HAP-1 (cell line): ENCODE results near the gene RUNX1.

Source experiments
- DNase-seq, 2 experiments: peaks; one replicate each; pipeline ENCODE4 v3.0.0-alpha.2; 2016 to 2020; ENCODE audit warnings: low spot score in 2 of 2
- H3K27me3 ChIP-seq: fragments of 250-450 bp; sonication (Bioruptor Pico); 2 replicates; pipeline ENCODE4 v1.5.1; 2020; ENCODE audit warnings: low read depth, mild to moderate bottlenecking, moderate library complexity
- H3K36me3 ChIP-seq: fragments of 250-450 bp; sonication (Bioruptor Pico); replicated peaks from 2 replicates; pipeline ENCODE4 v1.5.1; 2020; ENCODE audit warnings: mild to moderate bottlenecking
- H3K4me1 ChIP-seq: fragments of 250-450 bp; sonication (Bioruptor Pico); 2 replicates; pipeline ENCODE4 v1.5.1; 2020; ENCODE audit warnings: mild to moderate bottlenecking
- H3K4me3 ChIP-seq: fragments of 250-450 bp; sonication (Bioruptor Pico); 2 replicates; pipeline ENCODE4 v1.5.1; 2020; ENCODE audit warnings: mild to moderate bottlenecking, moderate library complexity
- H3K9me3 ChIP-seq: fragments of 250-450 bp; sonication (Bioruptor Pico); 2 replicates; pipeline ENCODE4 v1.5.1; 2020; ENCODE audit warnings: mild to moderate bottlenecking, moderate library complexity
- in situ Hi-C: fragments of 300-500 bp; cut with MboI; formaldehyde crosslinking; loops from 3 replicates; pipeline ENCODE4 v1.14.3; 2020; ENCODE audit warnings: low sequenced_read_pairs, inconsistent platforms, mixed read lengths

RUNX1 gene

GRCh38 chr21:34880401-34880800 is 168.7 kb downstream of the RUNX1 start:
- H3K27me3 ChIP-seq, result no peaks in the 10 kb centered on the region
- H3K4me1 ChIP-seq, result peaks cover 31% of the 10 kb centered on the region
- no peak for DNase-seq
- no peaks in the 10 kb centered on the region for H3K9me3 ChIP-seq
- H3K36me3 ChIP-seq, result peaks cover 3% of the 10 kb centered on the region; the same call in 1 of the 2 replicates
- in situ Hi-C loops, result loop anchor here (10.0 to 25.0 kb wide), 4 partner anchors 64 to 957 kb away; partner anchors contain the start of gene RCAN1
- H3K4me3 ChIP-seq, result no peak overlapping the region

DNA sequence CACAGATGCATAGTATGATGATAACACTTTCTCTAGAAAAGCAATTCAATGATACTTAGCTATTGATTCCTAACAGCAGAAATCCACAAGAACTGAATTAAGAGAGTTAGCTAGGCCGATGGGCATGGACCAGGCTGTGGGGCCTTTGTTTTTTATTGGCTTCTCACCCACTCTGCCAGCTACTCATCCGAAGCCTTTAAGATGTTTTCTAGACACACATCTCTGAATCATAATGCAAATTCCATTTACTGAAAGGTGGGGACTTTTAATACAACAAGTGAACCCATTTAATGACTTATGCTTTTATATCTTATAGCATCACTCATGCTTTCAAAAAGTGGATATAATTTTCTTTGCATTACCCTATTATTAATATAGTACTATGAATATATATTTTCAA is 170.2 kb downstream of the RUNX1 start:
- Histone ChIP-seq H3K4me1 (peaks cover 19% of the 10 kb centered on the region), H3K9me3 (no peaks in the 10 kb centered on the region), H3K4me3 (no peak overlapping the region), H3K36me3 (peaks cover 3% of the 10 kb centered on the region; the same call in 1 of the 2 replicates), H3K27me3 (no peaks in the 10 kb centered on the region)
- DNase-seq, result no peak
- in situ Hi-C loops, result loop anchor here (25.0 kb wide), 2 partner anchors 267 to 958 kb away; partner anchors contain the start of gene RCAN1

DNA sequence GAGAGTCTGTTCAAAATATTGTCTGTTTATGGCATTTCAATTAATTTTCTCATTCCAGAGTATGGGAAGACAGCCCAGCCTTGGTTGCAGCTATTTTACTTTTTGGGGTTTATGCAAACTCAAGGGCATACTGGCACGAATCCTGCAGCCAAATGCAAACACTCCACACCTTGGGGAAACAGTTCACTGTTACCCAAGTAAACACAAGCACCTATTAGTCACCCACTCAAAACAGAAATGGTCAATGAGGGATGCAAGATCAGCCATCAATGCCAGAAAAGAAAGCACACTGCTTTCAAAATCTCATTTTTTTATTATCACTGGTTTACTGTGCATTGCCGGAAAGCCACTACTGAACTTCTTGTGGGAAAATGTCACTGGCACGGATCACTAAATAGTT is 170.6 kb downstream of the RUNX1 start:
- H3K27me3 ChIP-seq, result no peaks in the 10 kb centered on the region
- in situ Hi-C loops, result loop anchor here (25.0 kb wide), 2 partner anchors 266 to 959 kb away; partner anchors contain the start of gene RCAN1
- no peak for DNase-seq

DNA sequence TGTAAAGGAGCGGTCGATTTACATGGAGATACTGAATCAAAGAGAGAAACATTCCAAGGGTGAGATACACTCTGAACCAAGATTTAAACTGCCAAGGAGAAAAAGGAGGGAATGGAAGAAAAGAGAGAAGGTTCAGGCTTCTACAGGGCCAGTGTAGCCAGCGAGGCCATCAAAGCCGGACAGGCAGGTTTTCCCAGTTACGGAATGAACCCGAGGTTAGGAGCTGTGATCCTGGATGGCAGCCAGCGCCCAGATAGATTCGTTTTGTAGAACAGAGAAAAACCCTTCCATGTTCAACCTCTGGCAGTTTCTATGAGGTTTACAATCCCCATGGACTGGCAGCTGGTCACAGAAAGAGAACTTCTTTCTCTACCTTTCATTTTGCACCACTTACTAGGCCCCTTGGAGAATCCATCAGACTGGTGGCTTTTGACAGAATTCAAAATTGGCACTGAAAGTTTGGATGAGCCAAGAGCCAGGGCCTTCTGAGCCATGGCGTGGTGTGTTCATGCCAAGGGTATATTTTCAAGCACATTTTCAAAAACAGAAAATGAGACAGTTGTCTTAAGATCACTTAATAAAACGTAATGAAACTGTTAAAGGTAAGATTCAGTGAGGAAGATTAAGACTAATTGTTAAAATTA is 171.5 kb downstream of the RUNX1 start:
- in situ Hi-C loops, result loop anchor here (25.0 kb wide), 2 partner anchors 265 to 960 kb away; partner anchors contain the start of gene RCAN1
- Histone ChIP-seq H3K9me3 (no peaks in the 10 kb centered on the region), H3K27me3 (no peaks in the 10 kb centered on the region), H3K36me3 (peaks cover 3% of the 10 kb centered on the region; the same call in 1 of the 2 replicates), H3K4me1 (peaks cover 11% of the 10 kb centered on the region), H3K4me3 (no peak overlapping the region)
- no peak for DNase-seq

More for the DNA sequence above, 170.6 kb downstream of the RUNX1 start:
- Histone ChIP-seq H3K4me3 (no peak overlapping the region), H3K9me3 (no peaks in the 10 kb centered on the region), H3K4me1 (peaks cover 19% of the 10 kb centered on the region), H3K36me3 (peaks cover 3% of the 10 kb centered on the region; the same call in 1 of the 2 replicates)

DNA sequence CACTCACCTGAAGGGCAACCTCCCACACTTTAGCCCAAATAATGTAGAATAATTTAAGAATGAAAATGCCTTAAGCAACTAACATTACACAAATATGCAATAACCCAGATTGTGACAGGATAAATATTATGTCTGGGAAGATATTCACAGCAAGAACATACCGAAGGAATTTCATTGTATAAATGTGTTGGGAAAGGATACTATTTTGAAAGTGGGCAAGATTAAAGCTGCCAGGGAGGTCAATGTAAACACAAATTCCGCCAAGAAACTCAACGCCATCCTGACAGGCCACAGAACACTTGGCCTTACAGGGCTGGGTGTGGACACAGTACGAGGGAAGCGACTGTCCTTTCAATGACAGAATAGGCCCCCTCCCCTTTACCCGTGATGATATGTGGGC is 173.3 kb downstream of the RUNX1 start:
- no peak overlapping the region for H3K4me3 ChIP-seq
- no peaks in the 10 kb centered on the region for H3K4me1 ChIP-seq
- in situ Hi-C loops, result loop anchor here (25.0 kb wide), 2 partner anchors 264 to 961 kb away; partner anchors contain the start of gene RCAN1
- H3K27me3 ChIP-seq, result no peaks in the 10 kb centered on the region
- DNase-seq, result no peak
- no peaks in the 10 kb centered on the region for H3K9me3 ChIP-seq
- H3K36me3 ChIP-seq, result peaks cover 3% of the 10 kb centered on the region; the same call in 1 of the 2 replicates

- in situ Hi-C loops, result loop anchor here (25.0 kb wide), 3 partner anchors 263 to 1187 kb away; partner anchors contain the start of genes CBR1, RCAN1 and SETD4
- peaks cover 5% of the 10 kb centered on the region for H3K4me1 ChIP-seq
- H3K4me3 ChIP-seq, result no peak overlapping the region
- H3K9me3 ChIP-seq, result no peaks in the 10 kb centered on the region
- no peaks in the 10 kb centered on the region for H3K27me3 ChIP-seq
- peaks cover 3% of the 10 kb centered on the region; the same call in 1 of the 2 replicates for H3K36me3 ChIP-seq
- no peak for DNase-seq
These were observed 174.2 kb downstream of the RUNX1 start for GRCh38 chr21:34874684-34875513.

DNA sequence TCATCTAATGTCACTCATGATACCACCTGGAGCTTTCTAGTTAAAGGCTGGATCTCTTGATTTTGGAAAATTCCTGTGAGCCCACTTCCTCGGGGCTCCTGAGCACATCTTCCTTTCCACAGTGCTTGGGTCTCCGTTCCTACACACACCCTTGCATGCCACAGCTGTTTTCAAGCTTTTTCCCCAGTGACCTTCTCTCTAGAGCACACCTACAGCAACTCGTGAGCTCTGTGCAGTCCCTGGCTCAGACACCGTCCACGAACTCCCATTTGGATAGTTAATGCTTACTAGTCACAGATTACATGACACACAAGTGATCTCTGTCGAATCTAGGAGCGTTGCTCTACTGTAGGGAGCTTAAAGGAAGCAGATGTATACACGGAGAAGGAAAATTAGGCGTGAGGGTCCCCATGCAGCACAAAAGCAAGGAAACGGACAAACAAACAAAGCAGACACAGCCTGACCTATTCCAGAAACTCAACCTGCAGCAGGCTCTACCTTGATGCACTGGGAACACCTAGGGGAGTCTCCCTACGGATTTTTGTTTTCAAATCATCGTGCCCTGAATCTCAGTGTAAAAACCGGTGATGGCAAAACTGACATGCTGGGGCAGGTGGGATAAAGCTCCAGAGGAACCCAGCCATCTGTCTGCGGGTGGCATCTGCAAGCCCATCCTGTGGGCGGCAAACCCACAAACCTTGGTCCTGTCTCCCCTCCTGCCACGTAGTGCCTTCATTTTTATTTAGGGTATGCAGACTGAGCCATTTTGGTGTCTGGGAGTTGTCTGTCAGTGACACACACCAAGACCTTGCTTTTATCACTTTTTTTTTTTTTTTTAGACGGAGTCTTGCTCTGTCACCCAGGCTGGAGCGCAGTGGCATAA is 177.8 kb downstream of the RUNX1 start:
- no peak for DNase-seq
- Histone ChIP-seq H3K36me3 (no peaks in the 10 kb centered on the region), H3K9me3 (no peaks in the 10 kb centered on the region), H3K4me1 (peaks cover 18% of the 10 kb centered on the region), H3K4me3 (no peak overlapping the region), H3K27me3 (no peaks in the 10 kb centered on the region)
- in situ Hi-C loops, result loop anchor here (25.0 kb wide), 1 partner anchor 1191 kb away; the partner anchor contains the start of genes CBR1 and SETD4

DNA sequence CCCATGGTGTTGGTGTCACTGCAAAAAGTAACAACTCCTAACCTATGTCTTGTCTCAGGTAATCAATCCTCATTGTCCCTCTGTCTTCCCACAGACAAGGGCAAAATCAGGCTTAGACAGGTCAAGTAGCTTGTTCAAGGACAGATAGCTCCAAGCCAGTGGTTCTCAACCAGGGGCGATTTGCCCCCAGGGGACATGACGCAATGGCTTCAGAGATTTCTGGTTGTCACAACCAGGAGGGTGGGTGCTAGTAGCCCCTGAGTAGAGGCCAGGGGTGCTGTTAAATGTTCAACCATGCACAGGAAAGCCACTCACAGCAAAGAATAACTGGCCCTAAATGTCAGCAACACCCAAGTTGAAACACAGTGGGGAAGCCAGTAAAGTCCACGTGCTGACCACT is 178.9 kb downstream of the RUNX1 start:
- peaks cover 26% of the 10 kb centered on the region for H3K4me1 ChIP-seq
- in situ Hi-C loops, result loop anchor here (25.0 kb wide), 1 partner anchor 1192 kb away; the partner anchor contains the start of genes CBR1 and SETD4
- DNase-seq, result peak in 1 of 2 experiments; percentile 32
- H3K4me3 ChIP-seq, result no peak overlapping the region
- H3K36me3 ChIP-seq, result no peaks in the 10 kb centered on the region
- H3K27me3 ChIP-seq, result no peaks in the 10 kb centered on the region
- H3K9me3 ChIP-seq, result no peaks in the 10 kb centered on the region

GRCh38 chr21:34869545-34869944 is 179.6 kb downstream of the RUNX1 start:
- no peaks in the 10 kb centered on the region for H3K36me3 ChIP-seq
- peaks cover 33% of the 10 kb centered on the region for H3K4me1 ChIP-seq
- DNase-seq, result no peak

GRCh38 chr21:34867785-34868184 is 181.3 kb downstream of the RUNX1 start:
- no peak overlapping the region for H3K4me3 ChIP-seq

More at GRCh38 chr21:34869545-34869944, 179.6 kb downstream of the RUNX1 start:
- H3K9me3 ChIP-seq, result no peaks in the 10 kb centered on the region
- in situ Hi-C loops, result loop anchor here (25.0 kb wide), 1 partner anchor 1193 kb away; the partner anchor contains the start of genes CBR1 and SETD4
- no peaks in the 10 kb centered on the region for H3K27me3 ChIP-seq
- H3K4me3 ChIP-seq, result no peak overlapping the region

GRCh38 chr21:34865400-34866241 is 183.5 kb downstream of the RUNX1 start:
- Histone ChIP-seq H3K9me3 (no peaks in the 10 kb centered on the region), H3K36me3 (no peaks in the 10 kb centered on the region), H3K4me1 (peaks cover 44% of the 10 kb centered on the region), H3K4me3 (no peak overlapping the region), H3K27me3 (no peaks in the 10 kb centered on the region)
- peak; percentile 91 to 97 for DNase-seq
- in situ Hi-C loops, result loop anchor here (25.0 kb wide), 1 partner anchor 1197 kb away; the partner anchor contains the start of genes CBR1 and SETD4

More at GRCh38 chr21:34867785-34868184, 181.3 kb downstream of the RUNX1 start:
- in situ Hi-C loops, result loop anchor here (25.0 kb wide), 1 partner anchor 1195 kb away; the partner anchor contains the start of genes CBR1 and SETD4
- DNase-seq, result no peak
- Histone ChIP-seq H3K36me3 (no peaks in the 10 kb centered on the region), H3K27me3 (no peaks in the 10 kb centered on the region), H3K4me1 (peaks cover 44% of the 10 kb centered on the region), H3K9me3 (no peaks in the 10 kb centered on the region)
